WI38 (cell line): ENCODE measurements around the gene CCL28.

Experiments used
- H3K4me3 ChIP-seq: 2 replicates; pipeline ENCODE4 v1.5.1; 2011; ENCODE audit warnings: low read depth, mild to moderate bottlenecking, control low read depth, low read length
- CTCF ChIP-seq: IDR thresholded peaks from 2 replicates; pipeline ENCODE4 v1.5.1; 2012; ENCODE audit warnings: low read depth, mild to moderate bottlenecking, control low read depth, low read length

CCL28 gene

DNA sequence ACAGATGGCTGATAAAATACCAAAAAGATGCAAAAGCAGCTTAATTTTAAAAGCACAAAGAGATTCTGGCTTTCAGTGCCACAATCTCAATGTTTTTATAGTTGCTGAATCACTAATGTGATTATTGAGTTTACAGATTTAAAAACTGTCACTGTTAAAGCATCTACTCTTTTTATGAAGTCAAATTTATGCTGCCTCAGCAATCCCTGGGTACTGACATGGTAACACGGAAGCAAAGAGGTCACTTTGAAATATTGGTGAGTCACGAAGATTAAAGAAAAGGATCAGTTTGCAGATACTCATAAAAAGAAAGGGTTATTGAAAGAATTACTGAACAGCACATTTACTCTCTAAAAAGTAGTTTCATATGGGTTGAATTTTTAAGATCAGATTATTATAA, 59.3 kb downstream of the CCL28 start:
- no peak overlapping the region for H3K4me3 ChIP-seq
- TF ChIP-seq CTCF, result no peak

DNA sequence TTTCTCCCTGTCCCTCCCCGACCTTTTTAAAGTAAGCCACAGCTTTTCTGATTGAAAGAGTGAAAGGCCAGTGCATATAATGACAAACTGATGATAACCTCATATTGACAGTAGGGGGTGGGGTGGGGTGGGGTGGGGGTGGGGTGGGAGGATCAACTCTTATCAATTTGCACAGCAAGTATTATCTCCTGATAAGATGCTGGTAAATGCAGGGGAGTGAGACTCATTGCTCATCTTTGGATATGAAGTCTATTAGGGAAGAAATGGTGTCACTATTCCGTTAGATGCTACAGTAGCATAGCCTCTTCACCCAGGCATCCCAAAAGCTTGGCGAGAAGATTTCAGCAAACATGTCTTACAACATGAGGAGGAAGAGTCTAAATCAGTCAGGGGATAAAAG, 60.1 kb downstream of the CCL28 start:
- TF ChIP-seq CTCF, result no peak
- no peak overlapping the region for H3K4me3 ChIP-seq

- no peak overlapping the region for H3K4me3 ChIP-seq
- no peak for TF ChIP-seq CTCF
Measured at GRCh38 chr5:43348861-43349363, 63.3 kb downstream of the CCL28 start.

DNA sequence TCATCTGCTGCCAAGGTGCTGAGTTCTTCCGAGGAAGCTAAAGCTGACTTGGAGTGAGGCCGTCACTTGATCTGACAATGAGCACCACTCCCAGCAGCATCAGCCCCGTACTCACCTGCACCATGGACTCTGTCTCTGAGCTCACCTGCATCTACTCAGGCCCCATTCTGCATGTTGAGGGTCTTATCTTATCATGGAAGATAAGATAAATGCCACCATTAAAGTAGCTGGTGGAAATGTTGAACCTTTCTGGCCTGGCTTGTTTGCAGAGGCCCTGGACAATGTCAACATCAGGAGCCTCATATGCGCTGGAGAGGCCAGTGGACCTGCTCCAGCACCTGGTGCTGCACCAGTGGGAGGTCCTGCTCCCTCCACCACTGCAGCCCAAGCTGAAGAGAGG, 64.0 kb downstream of the CCL28 start:
- H3K4me3 ChIP-seq, result no peak overlapping the region
- no peak for TF ChIP-seq CTCF

GRCh38 chr5:43338862-43339261, 73.3 kb downstream of the CCL28 start:
- TF ChIP-seq CTCF, result no peak
- H3K4me3 ChIP-seq, result no peak overlapping the region

DNA sequence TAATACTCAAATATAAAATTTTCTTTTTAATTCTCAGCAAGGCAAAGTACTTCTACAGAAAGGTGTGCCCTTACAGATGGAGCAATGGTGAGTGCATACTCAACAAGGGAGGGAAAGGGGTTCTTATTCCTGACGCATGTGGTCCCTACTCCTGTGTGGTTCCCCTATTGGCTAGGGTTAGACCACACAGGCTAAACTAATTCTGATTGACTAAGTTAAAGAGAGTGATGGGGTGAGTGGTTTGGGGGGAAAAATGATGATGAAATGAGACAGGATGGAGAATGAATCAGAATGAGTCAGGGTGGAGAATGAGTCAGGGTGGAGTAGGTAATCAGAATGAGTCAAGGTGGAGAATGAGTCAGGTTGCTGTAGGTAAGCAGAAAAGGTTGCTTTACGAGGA, 76.0 kb downstream of the CCL28 start:
- TF ChIP-seq CTCF, result no peak
- no peak overlapping the region for H3K4me3 ChIP-seq

GRCh38 chr5:43335681-43336080, 76.5 kb downstream of the CCL28 start:
- TF ChIP-seq CTCF, result no peak

More at GRCh38 chr5:43335681-43336080, 76.5 kb downstream of the CCL28 start:
- H3K4me3 ChIP-seq, result no peak overlapping the region
